ENCODE data around the gene LGMN.
A peak's percentile ranks its signal among the peaks of the same experiment; 100 is the strongest.

The LGMN gene

GRCh38 chr14:92694807-92695206, 53.6 kb downstream of the LGMN start:
- H3F3A ChIP-seq (ENCODE audit: low read depth), result no peaks in the 10 kb centered on the region
- TF ChIP-seq CTCF (conservative IDR thresholded peaks at IDR 0.05; ENCODE audit: low read length) (no peak), EZH2phosphoT487 (IDR thresholded peaks at IDR 0.05; ENCODE audit: borderline replicate concordance) (no peak)
- H3K79me2 ChIP-seq (ENCODE audit: insufficient read depth, low read length), result no peaks in the 10 kb centered on the region
- H3K9me3 ChIP-seq (ENCODE audit: insufficient read depth, low read depth, low read length), result no peaks in the 10 kb centered on the region
- H2AFZ ChIP-seq (ENCODE audit: low read length), result no peak overlapping the region
- no peaks in the 10 kb centered on the region for H3K9me2 ChIP-seq (replicated peaks; ENCODE audit: low read depth, low read length)
- H3K4me3 ChIP-seq (ENCODE audit: low read length, poor library complexity, severe bottlenecking), result no peak overlapping the region
- no peak overlapping the region for H3K4me2 ChIP-seq (ENCODE audit: low read depth, low read length, poor library complexity, severe bottlenecking)
- no peaks in the 10 kb centered on the region; the same call in 1 of the 2 replicates for H3K36me3 ChIP-seq (ENCODE audit: insufficient read depth, low read length)
- H4K20me1 ChIP-seq (ENCODE audit: insufficient read depth, low read length, poor library complexity, severe bottlenecking), result no peaks in the 10 kb centered on the region
- no peaks in the 10 kb centered on the region for H3K27me3 ChIP-seq (ENCODE audit: insufficient read depth, low read length, poor library complexity, severe bottlenecking)
- H3K4me1 ChIP-seq (ENCODE audit: insufficient read depth, low read length, poor library complexity, severe bottlenecking), result peaks cover 16% of the 10 kb centered on the region
- no peak overlapping the region for H3K9ac ChIP-seq (ENCODE audit: low read depth, low read length, poor library complexity, severe bottlenecking)

GRCh38 chr14:92693998-92694795, 54.2 kb downstream of the LGMN start:
- TF ChIP-seq CTCF (conservative IDR thresholded peaks at IDR 0.05; ENCODE audit: low read length) (no peak), EZH2phosphoT487 (IDR thresholded peaks at IDR 0.05; ENCODE audit: borderline replicate concordance) (no peak)

GRCh38 chr14:92692822-92693226, 55.6 kb downstream of the LGMN start:
- no peak overlapping the region for H2AFZ ChIP-seq (ENCODE audit: low read length)
- H3K4me2 ChIP-seq (ENCODE audit: low read depth, low read length, poor library complexity, severe bottlenecking), result peak overlapping the region; percentile 25
- no peak for TF ChIP-seq CTCF (conservative IDR thresholded peaks at IDR 0.05; ENCODE audit: low read length)
- no peak for TF ChIP-seq EZH2phosphoT487 (IDR thresholded peaks at IDR 0.05; ENCODE audit: borderline replicate concordance)

More at GRCh38 chr14:92693998-92694795, 54.2 kb downstream of the LGMN start:
- Histone ChIP-seq H2AFZ (ENCODE audit: low read length) (no peak overlapping the region), H3K4me3 (ENCODE audit: low read length, poor library complexity, severe bottlenecking) (no peak overlapping the region), H3K9ac (ENCODE audit: low read depth, low read length, poor library complexity, severe bottlenecking) (no peak overlapping the region), H3K27me3 (ENCODE audit: insufficient read depth, low read length, poor library complexity, severe bottlenecking) (no peaks in the 10 kb centered on the region), H3K36me3 (ENCODE audit: insufficient read depth, low read length) (no peaks in the 10 kb centered on the region; the same call in 1 of the 2 replicates), H3K9me2 (replicated peaks; ENCODE audit: low read depth, low read length) (no peaks in the 10 kb centered on the region), H3K4me2 (ENCODE audit: low read depth, low read length, poor library complexity, severe bottlenecking) (no peak overlapping the region), H3K4me1 (ENCODE audit: insufficient read depth, low read length, poor library complexity, severe bottlenecking) (peaks cover 16% of the 10 kb centered on the region), H3F3A (ENCODE audit: low read depth) (no peaks in the 10 kb centered on the region), H3K79me2 (ENCODE audit: insufficient read depth, low read length) (no peaks in the 10 kb centered on the region), H4K20me1 (ENCODE audit: insufficient read depth, low read length, poor library complexity, severe bottlenecking) (no peaks in the 10 kb centered on the region), H3K9me3 (ENCODE audit: insufficient read depth, low read depth, low read length) (no peaks in the 10 kb centered on the region)

More at GRCh38 chr14:92692822-92693226, 55.6 kb downstream of the LGMN start:
- Histone ChIP-seq H4K20me1 (ENCODE audit: insufficient read depth, low read length, poor library complexity, severe bottlenecking) (no peaks in the 10 kb centered on the region), H3K4me1 (ENCODE audit: insufficient read depth, low read length, poor library complexity, severe bottlenecking) (peaks cover 16% of the 10 kb centered on the region), H3K9ac (ENCODE audit: low read depth, low read length, poor library complexity, severe bottlenecking) (no peak overlapping the region), H3K27me3 (ENCODE audit: insufficient read depth, low read length, poor library complexity, severe bottlenecking) (no peaks in the 10 kb centered on the region), H3K9me2 (replicated peaks; ENCODE audit: low read depth, low read length) (no peaks in the 10 kb centered on the region), H3K4me3 (ENCODE audit: low read length, poor library complexity, severe bottlenecking) (no peak overlapping the region), H3K9me3 (ENCODE audit: insufficient read depth, low read depth, low read length) (no peaks in the 10 kb centered on the region), H3F3A (ENCODE audit: low read depth) (no peaks in the 10 kb centered on the region), H3K79me2 (ENCODE audit: insufficient read depth, low read length) (no peaks in the 10 kb centered on the region), H3K36me3 (ENCODE audit: insufficient read depth, low read length) (peaks cover 11% of the 10 kb centered on the region; the same call in 1 of the 2 replicates)
